Panc1 (cell line): Measurements from ENCODE around the gene YPEL3.

Source experiments
- CTCF ChIP-seq: fragments of 450-650 bp; IDR thresholded peaks from 2 replicates; pipeline ENCODE4 v1.5.1; 2017; ENCODE audit warnings: mild to moderate bottlenecking
- POLR2AphosphoS5 ChIP-seq: IDR thresholded peaks from 2 replicates; pipeline ENCODE4 v1.6.1; 2012; ENCODE audit warnings: mild to moderate bottlenecking, low read depth, low read length, moderate library complexity
- REST ChIP-seq, 2 experiments: IDR thresholded peaks; 2 replicates each; pipeline ENCODE4 v1.6.1; 2011 to 2012; ENCODE audit warnings: low read depth in 2 of 2, control low read depth in 1 of 2, low read length in 1 of 2, mild to moderate bottlenecking in 1 of 2, moderate library complexity in 1 of 2; ENCODE audit not compliant: insufficient read depth in 1 of 2
- SIN3A ChIP-seq: IDR thresholded peaks from 2 replicates; pipeline ENCODE4 v1.6.1; 2012; ENCODE audit warnings: low read depth, mild to moderate bottlenecking, low read length, moderate library complexity, borderline replicate concordance; ENCODE audit not compliant: insufficient read depth
- TCF7L2 ChIP-seq: IDR thresholded peaks from 2 replicates; pipeline ENCODE4 v1.6.1; 2011; ENCODE audit warnings: mild to moderate bottlenecking, low read depth, low read length, inconsistent platforms

GRCh38 chr16:30144017-30144416 lies 48.0 kb upstream of the YPEL3 start:
- TF ChIP-seq CTCF, result no peak
- TF ChIP-seq POLR2AphosphoS5, result no peak
- TF ChIP-seq TCF7L2, result no peak
- TF ChIP-seq REST (IDR thresholded peaks at IDR 0.05; ENCODE audit: insufficient read depth in 1 of 2, low read depth in 2 of 2, low read length in 1 of 2), result no peak
- no peak for TF ChIP-seq SIN3A
